Measurements from ENCODE around the gene PLEK. TPM values are rescaled to one million over a fixed set of nuclear protein-coding genes. Genes with fewer than 3 reads are reported as not detected.

The PLEK gene
- total and polyA plus RNA-seq, 10 of the 15 experiments (the other 5 are each of a cell fraction or from before 2014, with no cell fraction given) = 229 to 804 (median 362) TPM

GRCh38 chr2:68366083-68366560, 1.0 kb downstream of the PLEK start:
- H3K4me3 ChIP-seq = peak overlapping the region; percentile 84
- peak overlapping the region; percentile 94 for H3K4me2 ChIP-seq (ENCODE audit: control insufficient read depth, insufficient read depth)
- FAIRE-seq (no peak), ATAC-seq (peak; percentile 62), DNase-seq (ENCODE audit: low read depth, low spot score) (no peak)
- H3K4me1 ChIP-seq (ENCODE audit: control insufficient read depth, insufficient read depth, low read length) = peaks cover 24% of the 10 kb centered on the region
- WGBS (ENCODE audit: insufficient coverage, insufficient replicate concordance, low lambda C conversion rate, missing lambda C conversion rate) = 0% methylated on average over 4 of the region's 4 CpGs
- SMC1A ChIA-PET (ENCODE audit: uncharacterized antibody, unreplicated experiment) = interaction anchor here (1.0 to 10.7 kb wide), 16 partner anchors 7 to 75 kb away, joined by 3 to 166 read pairs (median 7); no protein-coding TSS in a partner anchor
- no peaks in the 10 kb centered on the region; the same call in 2 of the 3 replicates for H3K9me3 ChIP-seq (replicated peaks; ENCODE audit: control insufficient read depth, insufficient read depth, low read length)
- H3K36me3 ChIP-seq (ENCODE audit: control insufficient read depth in 2 of 2, insufficient read depth in 2 of 2, low read length in 1 of 2) = no peaks in the 10 kb centered on the region; a peak in 1 of 4 replicates
- H3K27ac ChIP-seq (ENCODE audit: control insufficient read depth, insufficient read depth) = peak overlapping the region; percentile 94
- POLR2A ChIA-PET = interaction anchor here (0.5 to 5.8 kb wide), 12 partner anchors 11 to 111 kb away, joined by 3 to 53 read pairs (median 6); no protein-coding TSS in a partner anchor
- RAD21 ChIA-PET (ENCODE audit: unreplicated experiment) = interaction anchor here (0.9 to 7.5 kb wide), 13 partner anchors 8 to 114 kb away, joined by 3 to 83 read pairs (median 7); partner anchors contain the start of gene PPP3R1
- intact Hi-C loops (cut with micrococcal nuclease; ENCODE audit: unreplicated experiment) = loop anchor here (1.0 to 5.0 kb wide), 2 partner anchors 75 to 114 kb away; partner anchors contain the start of gene PPP3R1
- CTCF ChIA-PET = interaction anchor here (0.8 to 5.2 kb wide), 17 partner anchors 8 to 116 kb away, joined by 3 to 39 read pairs (median 5); no protein-coding TSS in a partner anchor
- no TSS peak for BruUV-seq (replicated peaks)
- no peaks in the 10 kb centered on the region for H3K27me3 ChIP-seq (replicated peaks in 1 of 2; ENCODE audit: control insufficient read depth in 2 of 2, insufficient read depth in 2 of 2, low read length in 1 of 2)
- H3K79me2 ChIP-seq (ENCODE audit: control insufficient read depth, insufficient read depth, low read length) = peaks cover 87% of the 10 kb centered on the region
- peak overlapping the region; percentile 96 for H3K9ac ChIP-seq (ENCODE audit: control insufficient read depth, insufficient read depth, low read length)
- peak overlapping the region; percentile 45 for H2AFZ ChIP-seq (ENCODE audit: control insufficient read depth, low read depth, low read length)
- H4K20me1 ChIP-seq (ENCODE audit: control insufficient read depth, insufficient read depth) = no peaks in the 10 kb centered on the region
- in situ Hi-C loops (cut with MboI) = no loop called here
- TF ChIP-seq SKIL (IDR thresholded peaks at IDR 0.05; ENCODE audit: low read depth, poor library complexity, severe bottlenecking) = no peak
- TF ChIP-seq ZNF592 (IDR thresholded peaks at IDR 0.05) = no peak
- no peak for TF ChIP-seq NRF1 (conservative IDR thresholded peaks at IDR 0.05; ENCODE audit: low read depth, low read length)
- 0 out of 2 replicates have a peak, but pooled peaks have one; percentile 54 for TF ChIP-seq ZSCAN29 (IDR thresholded peaks at IDR 0.05)
- TF ChIP-seq RCOR1 (conservative IDR thresholded peaks at IDR 0.05; ENCODE audit: low read depth, low read length) = no peak
- TF ChIP-seq BHLHE40 (IDR thresholded peaks at IDR 0.05; ENCODE audit: borderline replicate concordance in 1 of 2, low read depth in 2 of 2, low read length in 1 of 2) = 0 out of 4 replicates have a peak, but pooled peaks of 1 of the 2 experiments have one; percentile 19
- TF ChIP-seq RAD21 (IDR thresholded peaks at IDR 0.05; ENCODE audit: insufficient read depth, low read depth, low read length) = no peak
- TF ChIP-seq BACH1 (IDR thresholded peaks at IDR 0.05; ENCODE audit: borderline replicate concordance) = peak; percentile 35; the same call in 1 of the 2 replicates
- TF ChIP-seq CHD2 (IDR thresholded peaks at IDR 0.05; ENCODE audit: borderline replicate concordance, low read depth, low read length) = peak; percentile 35; the same call in 1 of the 2 replicates
- TF ChIP-seq ZBTB33 (IDR thresholded peaks at IDR 0.05) = no peak
- TF ChIP-seq NBN (IDR thresholded peaks at IDR 0.05) = 0 out of 2 replicates have a peak, but pooled peaks have one; percentile 33
- peak; percentile 28; the same call in 1 of the 2 replicates for TF ChIP-seq ATF7 (IDR thresholded peaks at IDR 0.05; ENCODE audit: low read depth)
- no peak for TF ChIP-seq BMI1 (IDR thresholded peaks at IDR 0.05; ENCODE audit: borderline replicate concordance)
- peak; percentile 61 for TF ChIP-seq USF2 (IDR thresholded peaks at IDR 0.05; ENCODE audit: borderline replicate concordance, low read depth, low read length)

All from GM12878 (cell line).